GM12872 (cell line): ENCODE measurements around the gene FYN.

ENCODE experiments used
- CTCF ChIP-seq: IDR thresholded peaks from 3 replicates; pipeline ENCODE4 v1.5.1; 2011; ENCODE audit warnings: low read depth, mild to moderate bottlenecking, low read length, moderate library complexity; ENCODE audit not compliant: insufficient read depth

Gene FYN

GRCh38 chr6:111743862-111744692 lies 129.2 kb downstream of the FYN start:
- TF ChIP-seq CTCF, result no peak

GRCh38 chr6:111743360-111743759 lies 129.9 kb downstream of the FYN start:
- TF ChIP-seq CTCF, result no peak

- no peak for TF ChIP-seq CTCF
Measured at GRCh38 chr6:111741177-111741952, 131.9 kb downstream of the FYN start.

- TF ChIP-seq CTCF, result no peak
Measured at GRCh38 chr6:111740506-111740905, 132.7 kb downstream of the FYN start.

GRCh38 chr6:111739257-111739696 lies 134.0 kb downstream of the FYN start:
- TF ChIP-seq CTCF, result no peak

GRCh38 chr6:111738631-111739030 lies 134.6 kb downstream of the FYN start:
- no peak for TF ChIP-seq CTCF

GRCh38 chr6:111738156-111738555 lies 135.1 kb downstream of the FYN start:
- no peak for TF ChIP-seq CTCF
